Stimulated activated CD8-positive, alpha-beta memory T cell treated with anti-CD3 and anti-CD28 coated beads, Interleukin-4, amount 100 ng/mL, for 1 hour (primary cell): ENCODE data around the gene WDR83.
"Not testable (repeated sequence)": the region's sequence is repeated elsewhere in the genome, so short reads cannot be mapped to it uniquely, and the experiment has no call there.

Source experiments
- DNase-seq, 2 donors: peaks; one replicate each; pipeline ENCODE4 v3.0.0-alpha.2; 2020; ENCODE audit warnings: low read depth in 2 of 2, low spot score in 1 of 2

WDR83 gene, protein sequence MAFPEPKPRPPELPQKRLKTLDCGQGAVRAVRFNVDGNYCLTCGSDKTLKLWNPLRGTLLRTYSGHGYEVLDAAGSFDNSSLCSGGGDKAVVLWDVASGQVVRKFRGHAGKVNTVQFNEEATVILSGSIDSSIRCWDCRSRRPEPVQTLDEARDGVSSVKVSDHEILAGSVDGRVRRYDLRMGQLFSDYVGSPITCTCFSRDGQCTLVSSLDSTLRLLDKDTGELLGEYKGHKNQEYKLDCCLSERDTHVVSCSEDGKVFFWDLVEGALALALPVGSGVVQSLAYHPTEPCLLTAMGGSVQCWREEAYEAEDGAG

GRCh38 chr19:12666265-12667048 lies at the start of gene WDR83, which contains the start of gene MAN2B1:
WDR83 (plus strand) TSS chr19:12666807; CDS start chr19:12669791, 2,984 bp downstream.
MAN2B1 (minus strand) TSS chr19:12666742; CDS start chr19:12666701, 41 bp downstream.
- peak; percentile 51 to 58 for DNase-seq

GRCh38 chr19:12617646-12618045 lies 49.0 kb upstream of the WDR83 start:
- DNase-seq, result no peak

DNA sequence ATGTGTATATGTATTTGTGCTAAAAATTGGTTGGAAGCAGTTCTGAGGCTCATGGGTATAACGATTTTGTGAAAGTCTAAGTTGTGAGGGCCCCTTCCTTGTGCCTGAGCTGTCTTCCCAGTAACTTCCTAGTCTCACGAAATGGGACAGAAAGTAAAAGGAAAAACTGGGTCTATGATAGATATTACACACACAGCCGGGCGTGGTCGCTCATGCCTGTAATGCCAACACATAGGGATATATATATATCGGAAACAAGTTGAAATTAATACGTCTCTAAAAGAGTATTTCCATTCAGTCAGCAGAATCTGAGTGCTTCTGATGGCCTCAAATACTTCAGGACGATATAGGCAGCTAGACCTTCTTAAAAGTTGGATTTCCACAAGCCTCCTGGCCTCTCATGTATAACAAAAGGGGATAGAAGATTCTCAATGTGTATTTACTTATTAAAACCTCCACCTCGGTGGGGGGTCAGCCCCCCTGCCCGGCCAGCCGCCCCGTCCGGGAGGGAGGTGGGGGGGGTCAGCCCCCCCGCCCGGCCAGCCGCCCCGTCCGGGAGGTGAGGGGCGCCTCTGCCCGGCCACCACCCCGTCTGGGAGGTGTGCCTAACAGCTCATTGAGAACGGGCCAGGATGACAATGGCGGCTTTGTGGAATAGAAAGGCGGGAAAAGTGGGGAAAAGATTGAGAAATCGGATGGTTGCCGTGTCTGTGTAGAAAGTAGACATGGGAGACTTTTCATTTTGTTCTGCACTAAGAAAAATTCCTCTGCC lies 45.2 kb upstream of the WDR83 start:
- DNase-seq, result not testable (repeated sequence)

DNA sequence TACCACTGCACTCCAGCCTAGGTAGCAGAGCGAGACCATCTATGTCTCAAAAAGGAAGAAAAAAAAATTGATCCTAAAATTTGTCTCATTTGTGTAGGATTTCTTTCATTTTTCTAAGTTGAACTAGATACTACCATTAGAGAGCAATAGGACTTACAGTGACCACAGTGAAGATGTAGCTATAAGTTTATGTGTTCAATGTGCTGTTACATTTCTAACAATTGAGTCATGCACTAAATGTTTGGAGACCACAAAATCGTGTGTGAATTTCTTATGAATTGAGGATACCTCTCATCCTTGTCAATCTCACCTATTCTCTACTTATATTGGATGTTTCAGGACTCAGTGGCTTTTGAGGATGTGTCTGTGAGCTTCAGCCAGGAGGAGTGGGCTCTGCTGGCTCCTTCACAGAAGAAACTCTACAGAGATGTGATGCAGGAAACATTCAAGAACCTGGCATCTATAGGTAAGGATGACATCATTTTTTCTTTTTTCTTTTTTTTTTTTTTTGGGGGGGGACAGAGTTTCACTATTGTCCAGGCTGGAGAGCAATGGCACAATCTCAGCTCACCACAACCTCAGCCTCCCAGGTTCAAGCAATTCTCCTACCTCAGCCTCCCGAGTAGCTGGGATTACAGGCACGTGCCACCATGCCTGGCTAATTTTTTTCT lies 43.1 kb upstream of the WDR83 start:
- no peak for DNase-seq

DNA sequence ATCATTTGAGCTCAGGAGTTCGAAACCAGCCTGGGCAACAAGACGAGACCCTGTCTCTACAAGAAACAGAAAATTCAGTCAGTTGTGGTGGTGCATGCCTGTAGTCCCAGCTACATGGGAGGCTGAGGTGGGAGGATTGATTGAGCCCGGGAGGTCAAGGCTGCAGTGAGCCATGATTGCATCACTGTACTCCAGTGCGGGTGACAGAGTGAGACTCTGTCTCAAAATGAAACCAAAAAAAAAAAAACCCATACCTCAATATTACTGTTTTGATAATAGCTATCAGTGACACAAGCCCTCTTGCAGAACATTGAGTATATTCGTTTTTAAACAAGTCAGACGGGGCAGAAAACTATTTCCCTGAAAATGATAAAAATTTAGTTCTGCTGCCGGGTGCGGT lies 39.6 kb upstream of the WDR83 start:
- no peak for DNase-seq

DNA sequence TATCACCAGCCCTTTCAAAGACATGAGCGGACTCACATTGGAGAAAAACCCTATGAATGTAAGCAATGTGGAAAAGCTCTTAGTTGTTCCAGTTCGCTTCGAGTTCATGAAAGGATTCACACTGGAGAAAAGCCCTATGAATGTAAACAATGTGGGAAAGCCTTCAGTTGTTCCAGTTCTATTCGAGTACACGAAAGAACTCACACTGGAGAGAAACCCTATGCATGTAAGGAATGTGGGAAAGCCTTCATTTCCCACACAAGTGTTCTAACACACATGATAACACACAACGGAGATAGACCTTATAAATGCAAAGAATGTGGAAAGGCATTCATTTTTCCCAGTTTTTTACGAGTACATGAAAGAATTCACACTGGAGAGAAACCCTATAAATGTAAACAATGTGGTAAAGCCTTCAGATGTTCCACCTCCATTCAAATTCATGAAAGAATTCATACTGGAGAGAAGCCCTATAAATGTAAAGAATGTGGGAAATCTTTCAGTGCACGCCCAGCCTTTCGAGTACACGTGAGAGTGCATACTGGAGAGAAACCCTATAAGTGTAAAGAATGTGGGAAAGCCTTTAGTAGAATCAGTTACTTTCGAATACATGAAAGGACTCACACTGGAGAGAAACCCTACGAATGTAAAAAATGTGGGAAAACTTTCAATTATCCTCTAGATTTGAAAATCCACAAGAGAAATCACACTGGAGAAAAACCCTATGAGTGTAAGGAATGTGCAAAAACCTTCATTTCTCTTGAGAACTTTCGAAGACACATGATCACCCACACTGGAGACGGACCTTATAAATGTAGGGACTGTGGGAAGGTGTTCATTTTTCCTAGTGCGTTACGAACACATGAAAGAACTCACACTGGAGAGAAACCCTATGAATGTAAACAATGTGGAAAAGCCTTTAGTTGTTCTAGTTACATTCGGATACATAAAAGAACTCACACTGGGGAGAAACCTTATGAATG lies 38.3 kb upstream of the WDR83 start:
- DNase-seq, result no peak

DNA sequence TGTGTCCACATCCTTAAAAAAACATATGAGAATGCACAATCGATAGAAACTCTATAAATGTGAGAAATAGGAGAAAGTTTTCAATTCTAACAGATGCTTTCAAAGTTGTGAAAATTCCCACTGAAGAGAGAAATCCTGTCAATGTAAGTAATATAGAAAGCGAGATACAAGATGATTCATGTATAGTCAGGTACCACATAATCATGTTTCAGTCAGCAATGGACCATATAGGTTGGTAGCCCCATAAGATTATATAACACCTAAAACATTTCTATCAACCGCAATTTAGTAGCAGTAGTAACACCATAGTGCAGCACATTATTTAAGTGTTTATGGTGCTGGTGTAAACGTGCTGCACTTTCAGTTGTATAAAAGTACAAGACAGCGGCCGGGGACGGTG lies 37.4 kb upstream of the WDR83 start:
- DNase-seq, result no peak

- DNase-seq, result no peak
Observed at GRCh38 chr19:12636631-12637030, 30.0 kb upstream of the WDR83 start.

GRCh38 chr19:12638611-12639182 lies 27.9 kb upstream of the WDR83 start:
- DNase-seq, result no peak

DNA sequence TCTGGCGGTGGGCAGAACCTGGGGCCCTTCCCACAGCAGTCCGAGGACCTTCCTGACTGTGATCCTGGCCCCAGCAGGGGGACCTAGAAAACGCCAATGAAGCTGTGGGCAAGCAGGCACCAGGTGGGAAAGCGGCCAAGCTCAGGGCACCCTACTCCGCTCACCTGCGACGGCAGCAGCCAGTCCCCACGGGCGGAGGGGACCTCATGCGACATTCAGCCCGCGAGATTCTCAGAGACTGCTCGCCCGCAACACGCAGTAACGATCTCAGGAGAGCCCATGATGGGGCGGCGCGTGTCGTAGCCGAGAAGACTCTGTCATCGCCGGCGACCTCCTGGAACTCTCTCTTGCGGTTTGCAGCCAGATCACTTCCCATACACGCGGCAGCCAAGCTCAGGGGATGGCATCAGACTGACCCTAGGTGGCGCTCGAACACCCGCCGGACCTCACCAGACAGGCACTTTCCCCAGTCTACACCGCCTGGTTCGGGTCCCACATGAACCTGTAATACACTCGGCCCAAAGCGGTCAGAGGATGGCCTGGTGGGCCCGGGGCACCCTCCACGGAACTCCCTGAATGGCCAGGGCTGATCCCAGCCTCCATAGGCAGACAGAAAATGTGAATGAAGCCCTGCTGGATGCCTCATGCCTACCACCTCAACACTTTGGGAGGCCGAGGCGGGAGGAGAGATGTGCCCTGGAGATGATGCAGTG lies 26.6 kb upstream of the WDR83 start:
- peak; percentile 64 to 67 for DNase-seq

DNA sequence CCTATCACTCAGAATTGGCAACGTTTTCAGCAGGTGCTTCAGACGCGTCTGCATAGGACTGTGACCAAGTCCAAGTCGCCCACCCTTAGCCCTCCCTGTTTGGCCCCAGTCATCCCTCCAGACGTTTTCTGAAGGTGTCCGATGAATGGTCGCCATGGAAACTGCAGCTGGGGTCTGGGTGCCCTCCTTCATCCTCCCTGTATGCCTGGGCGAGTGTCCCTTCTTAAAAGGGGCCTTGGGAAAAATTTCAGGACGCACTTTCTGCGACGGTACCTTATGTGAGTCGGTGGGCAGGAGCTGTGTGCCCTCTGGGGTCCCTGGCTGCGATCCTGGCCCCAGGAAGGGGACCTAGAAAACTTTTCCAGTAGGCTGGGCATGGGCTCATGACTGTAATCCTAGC lies 25.2 kb upstream of the WDR83 start:
- no peak for DNase-seq

DNA sequence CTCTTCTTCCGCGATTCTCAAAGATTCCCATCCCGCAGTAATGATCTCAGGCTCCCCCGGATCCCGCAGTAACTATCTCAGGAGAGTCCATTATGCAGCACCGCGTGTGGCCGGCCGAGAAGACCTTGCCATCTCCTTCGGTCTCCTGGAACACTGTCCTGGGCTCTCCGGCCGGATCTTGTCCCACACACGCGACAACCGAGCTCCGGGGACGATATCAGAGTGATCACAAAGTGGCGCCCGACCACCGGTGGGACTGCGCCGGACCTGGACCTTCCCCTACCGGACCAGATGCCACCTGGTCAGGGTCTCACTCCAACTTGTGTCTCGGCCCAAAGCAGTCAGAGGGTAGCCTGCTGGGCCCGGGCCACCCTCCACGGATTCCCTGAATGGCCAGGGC lies 24.1 kb upstream of the WDR83 start:
- DNase-seq, result no peak

DNA sequence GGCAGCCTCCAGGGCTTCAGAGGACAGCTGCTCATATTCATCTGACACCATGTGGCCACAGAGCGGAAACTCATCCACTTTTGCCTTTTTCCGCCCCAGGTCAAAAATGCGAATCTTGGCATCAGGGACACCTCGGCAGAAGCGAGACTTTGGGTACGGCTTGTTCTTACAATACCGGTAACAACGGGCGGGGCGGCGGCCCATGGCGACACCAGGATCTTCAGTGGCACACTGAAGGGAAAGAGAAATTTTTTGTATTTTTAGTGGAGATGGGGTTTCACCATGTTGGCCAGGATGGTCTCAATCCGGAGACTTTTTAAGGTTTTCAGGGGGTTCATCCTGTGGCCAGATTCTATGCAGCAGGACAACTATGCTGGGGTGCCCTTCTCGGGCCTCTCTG lies 22.9 kb upstream of the WDR83 start:
- DNase-seq, result not testable (repeated sequence)

- no peak for DNase-seq
Observed at GRCh38 chr19:12646551-12646950, 20.1 kb upstream of the WDR83 start.

DNA sequence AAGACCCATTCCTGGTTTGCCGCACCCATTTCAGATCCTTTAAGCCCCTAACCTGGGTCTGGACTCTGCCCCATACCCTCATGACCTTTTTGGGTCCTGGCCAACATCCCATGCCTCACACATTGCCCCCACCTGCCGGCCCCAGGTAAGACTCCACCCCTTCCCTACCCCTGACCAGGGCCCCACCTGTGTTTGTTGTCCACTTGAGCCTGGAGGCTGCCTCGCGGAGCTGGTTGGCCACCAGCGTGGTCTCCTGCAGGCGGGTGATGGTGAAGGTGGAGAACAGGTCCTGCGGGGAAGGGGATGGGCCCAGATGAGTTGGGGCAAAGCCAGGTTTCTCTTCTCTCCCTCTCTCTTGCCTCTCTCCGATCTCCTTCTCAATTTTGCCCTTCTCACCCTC lies 19.6 kb upstream of the WDR83 start:
- DNase-seq, result no peak

- no peak for DNase-seq
Observed at GRCh38 chr19:12647490-12648071, 19.0 kb upstream of the WDR83 start.

DNA sequence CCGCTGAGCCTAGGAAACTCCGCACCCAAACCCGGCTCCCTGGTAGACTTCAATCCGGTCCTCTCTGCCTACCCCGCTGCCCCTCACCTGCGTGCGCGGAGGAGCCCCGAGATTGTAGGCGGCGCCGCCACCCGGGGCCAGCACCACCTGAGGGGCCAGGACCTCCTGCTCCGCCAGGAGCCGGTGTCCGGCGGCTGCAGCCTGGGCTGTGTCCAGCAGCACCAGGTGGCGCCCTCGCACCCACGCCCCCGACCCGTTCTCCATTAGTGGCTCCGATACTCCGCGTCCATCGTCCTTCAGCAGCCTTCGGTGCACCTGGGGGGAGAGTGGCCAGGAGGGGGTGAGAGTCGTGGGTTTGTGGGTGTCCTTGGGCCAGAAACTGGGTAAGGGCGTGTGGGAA lies 18.5 kb upstream of the WDR83 start:
- no peak for DNase-seq

GRCh38 chr19:12649941-12650340 lies 16.7 kb upstream of the WDR83 start:
- no peak for DNase-seq

DNA sequence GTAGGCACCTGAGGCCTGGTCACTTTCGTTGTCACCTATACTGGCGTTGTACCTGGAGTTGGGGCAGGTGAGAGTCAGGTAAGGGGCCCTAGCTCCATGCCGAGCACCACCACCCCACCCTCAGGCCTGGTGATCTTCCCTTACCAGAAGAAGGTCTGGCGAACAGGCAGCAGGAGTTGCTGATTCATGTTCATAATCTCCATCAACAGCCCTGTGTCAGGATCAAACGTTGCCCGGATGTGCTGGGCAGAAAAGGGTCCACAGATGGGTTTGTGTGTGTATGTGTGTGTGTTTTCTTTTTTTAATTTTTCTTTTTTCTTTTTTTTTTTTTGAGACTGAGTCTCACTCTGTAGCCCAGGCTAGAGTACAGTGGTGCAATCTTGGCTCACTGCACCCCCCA lies 14.4 kb upstream of the WDR83 start:
- DNase-seq, result no peak
